GM18507 (cell line): Measurements from ENCODE around the gene CDC34.

Experiments
- DNase-seq: peaks from one replicate; pipeline ENCODE4 v3.0.0; 2011; ENCODE audit warnings: low read depth; ENCODE audit not compliant: insufficient read length; ENCODE audit errors: extremely low spot score
- FAIRE-seq: peaks from 2 replicates; lab custom pipeline; 2011; peaks lifted over from hg19 to GRCh38; lab: Jason Lieb, UNC

Gene CDC34

DNA sequence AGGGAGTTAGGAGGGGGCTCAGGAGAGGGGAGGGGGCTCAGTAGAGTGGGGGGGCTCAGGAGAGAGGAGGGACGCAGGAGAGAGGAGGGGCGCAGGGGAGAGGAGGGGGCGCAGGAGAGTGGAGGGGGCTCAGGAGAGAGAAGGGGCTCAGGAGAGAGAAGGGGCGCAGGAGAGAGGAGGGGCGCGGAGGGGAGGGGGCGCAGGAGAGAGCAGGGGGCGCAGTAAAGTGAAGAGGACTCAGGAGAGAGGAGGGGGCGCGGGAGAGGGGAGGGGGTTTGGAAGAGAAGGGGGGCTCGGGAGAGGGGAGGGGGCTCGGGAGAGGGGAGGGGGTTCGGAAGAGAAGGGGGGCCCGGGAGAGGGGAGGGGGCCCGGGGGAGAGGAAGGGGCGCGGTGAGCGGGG, 34.6 kb upstream of the CDC34 start:
- DNase-seq, result no peak
- no peak for FAIRE-seq

GRCh38 chr19:497491-497868, 34.1 kb upstream of the CDC34 start:
- no peak for DNase-seq
- no peak for FAIRE-seq

DNA sequence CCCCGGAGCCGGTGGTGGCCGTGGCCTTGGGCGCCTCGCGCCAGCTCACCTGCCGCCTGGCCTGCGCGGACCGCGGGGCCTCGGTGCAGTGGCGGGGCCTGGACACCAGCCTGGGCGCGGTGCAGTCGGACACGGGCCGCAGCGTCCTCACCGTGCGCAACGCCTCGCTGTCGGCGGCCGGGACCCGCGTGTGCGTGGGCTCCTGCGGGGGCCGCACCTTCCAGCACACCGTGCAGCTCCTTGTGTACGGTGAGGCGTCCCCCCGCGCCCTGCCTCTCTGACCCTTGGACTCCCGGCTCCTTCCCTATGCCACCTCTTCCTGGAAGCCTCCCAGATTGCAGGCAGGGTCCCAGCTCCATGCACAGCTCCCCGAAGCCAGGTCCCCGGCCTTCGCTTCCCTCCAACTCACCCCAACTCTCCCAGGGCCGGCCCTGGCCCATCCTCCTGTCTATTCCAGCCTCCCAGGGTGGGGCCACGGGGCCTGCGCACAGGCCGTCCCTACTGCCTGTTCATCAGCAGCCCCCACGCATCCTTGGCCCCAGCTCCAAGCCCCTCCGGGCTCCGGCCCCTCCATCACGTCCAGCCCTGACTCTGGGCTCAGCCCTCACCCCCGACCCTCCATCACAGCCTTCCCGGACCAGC, 33.6 kb upstream of the CDC34 start:
- DNase-seq (no peak), FAIRE-seq (no peak)

DNA sequence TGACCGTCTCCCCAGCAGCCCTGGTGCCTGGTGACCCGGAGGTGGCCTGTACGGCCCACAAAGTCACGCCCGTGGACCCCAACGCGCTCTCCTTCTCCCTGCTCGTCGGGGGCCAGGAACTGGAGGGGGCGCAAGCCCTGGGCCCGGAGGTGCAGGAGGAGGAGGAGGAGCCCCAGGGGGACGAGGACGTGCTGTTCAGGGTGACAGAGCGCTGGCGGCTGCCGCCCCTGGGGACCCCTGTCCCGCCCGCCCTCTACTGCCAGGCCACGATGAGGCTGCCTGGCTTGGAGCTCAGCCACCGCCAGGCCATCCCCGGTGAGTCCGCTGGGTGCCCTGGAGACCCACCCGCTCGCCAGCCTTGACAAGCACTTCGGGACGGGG, 33.1 kb upstream of the CDC34 start:
- FAIRE-seq, result no peak
- no peak for DNase-seq

GRCh38 chr19:498977-499623, 32.5 kb upstream of the CDC34 start:
- DNase-seq (no peak), FAIRE-seq (no peak)

- FAIRE-seq (no peak), DNase-seq (no peak)
These were observed 29.9 kb upstream of the CDC34 start for GRCh38 chr19:501646-502045.

DNA sequence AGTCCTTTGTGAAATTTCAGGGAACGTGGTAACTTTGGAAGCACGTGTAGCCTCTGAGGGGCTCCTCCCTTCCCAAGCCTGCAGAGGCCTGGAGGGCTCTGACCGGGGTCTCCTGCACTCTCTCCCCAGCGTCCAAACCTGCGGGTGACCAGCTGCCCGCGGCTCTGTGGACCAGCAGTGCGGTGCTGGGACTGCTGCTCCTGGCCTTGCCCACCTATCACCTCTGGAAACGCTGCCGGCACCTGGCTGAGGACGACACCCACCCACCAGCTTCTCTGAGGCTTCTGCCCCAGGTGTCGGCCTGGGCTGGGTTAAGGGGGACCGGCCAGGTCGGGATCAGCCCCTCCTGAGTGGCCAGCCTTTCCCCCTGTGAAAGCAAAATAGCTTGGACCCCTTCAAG, 26.9 kb upstream of the CDC34 start:
- FAIRE-seq (no peak), DNase-seq (no peak)

DNA sequence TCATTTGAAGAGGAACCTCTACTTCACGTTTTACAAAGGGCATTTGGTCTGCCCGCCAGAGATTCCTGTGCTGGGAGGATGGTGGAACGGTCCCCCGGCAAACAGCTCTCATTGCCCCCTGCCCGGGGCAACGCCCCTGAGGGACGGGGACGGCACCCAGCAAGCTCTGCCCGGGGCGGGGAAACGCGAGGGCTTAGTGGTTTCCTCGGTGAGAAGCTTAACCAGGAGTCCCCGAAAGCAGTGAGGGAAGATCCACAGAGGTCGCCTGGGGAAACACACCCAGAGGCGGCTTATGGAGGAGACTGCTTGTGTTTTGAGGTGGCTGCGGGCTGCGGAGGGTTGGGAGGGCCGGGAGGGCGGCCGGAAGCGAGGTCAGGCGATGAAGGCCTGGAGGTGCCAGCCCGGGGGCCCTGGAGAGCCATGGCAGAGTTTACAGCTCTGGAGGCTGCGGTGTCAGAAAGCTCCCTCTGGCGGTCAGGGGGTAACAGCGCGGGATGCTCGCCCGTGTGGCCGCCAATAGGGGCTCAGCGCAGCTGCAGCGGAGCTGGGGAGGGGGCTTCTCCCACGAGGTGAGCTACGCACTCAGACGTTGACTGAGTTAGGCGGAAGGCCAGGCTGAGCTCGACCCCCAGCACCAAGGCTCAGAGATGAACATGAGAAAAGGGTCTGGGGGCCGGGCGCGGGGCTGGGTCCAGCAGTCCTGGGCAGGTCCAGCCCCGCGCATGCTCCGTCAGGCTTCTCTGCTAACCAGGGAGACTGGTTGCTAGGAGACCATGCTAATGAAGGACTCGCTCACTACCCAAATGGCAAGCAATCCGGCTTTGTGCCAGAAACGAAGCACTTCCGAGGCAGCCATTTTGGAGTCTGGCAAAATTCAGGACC, 24.9 kb upstream of the CDC34 start:
- FAIRE-seq (peak; percentile 98), DNase-seq (peak; percentile 96)

DNA sequence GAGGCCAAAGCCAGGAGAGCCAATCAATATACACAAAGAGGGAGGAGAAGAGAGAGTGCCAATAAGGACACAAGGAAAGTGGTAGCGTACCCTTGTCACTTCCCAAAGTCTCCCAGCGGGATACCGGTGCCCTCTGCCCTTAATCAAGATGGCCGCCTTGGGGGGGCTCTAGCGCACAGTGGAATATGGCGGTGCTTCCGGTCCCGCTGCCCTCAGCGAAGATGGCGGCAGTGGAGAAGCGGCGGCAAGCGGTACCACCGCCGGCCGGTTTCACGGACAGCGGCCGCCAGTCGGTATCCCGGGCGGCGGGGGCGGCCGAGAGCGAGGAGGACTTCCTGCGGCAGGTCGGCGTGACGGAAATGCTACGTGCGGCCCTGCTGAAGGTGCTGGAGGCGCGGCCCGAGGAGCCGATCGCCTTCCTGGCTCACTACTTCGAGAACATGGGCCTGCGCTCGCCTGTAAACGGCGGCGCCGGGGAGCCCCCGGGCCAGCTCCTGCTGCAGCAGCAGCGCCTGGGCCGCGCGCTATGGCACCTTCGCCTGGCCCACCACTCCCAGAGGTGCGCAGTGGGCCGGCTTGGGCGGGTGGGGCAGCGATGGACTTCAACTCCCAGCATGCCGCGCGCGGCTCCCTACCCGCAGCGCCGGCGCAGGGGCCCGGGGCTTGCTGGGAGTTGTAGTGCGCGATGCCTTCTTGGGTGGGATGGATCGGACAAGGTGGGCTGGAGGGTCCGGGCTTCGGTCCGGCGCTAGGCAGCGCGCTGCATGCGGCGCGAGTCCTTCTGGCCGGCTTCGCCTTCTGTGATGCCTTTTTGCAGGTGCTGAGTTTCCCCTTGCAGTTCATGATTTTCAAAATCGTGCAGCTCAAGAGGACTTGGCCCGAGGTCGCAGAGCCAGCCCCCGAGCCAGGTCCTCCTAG, 24.0 kb upstream of the CDC34 start, which contains the start of gene TPGS1:
Gene TPGS1 (plus strand): TSS at position 212 of the 918 bp plus-strand sequence. CDS start 10 bp downstream, at position 222.
- FAIRE-seq (peak; percentile 82), DNase-seq (peak; percentile 60)

DNA sequence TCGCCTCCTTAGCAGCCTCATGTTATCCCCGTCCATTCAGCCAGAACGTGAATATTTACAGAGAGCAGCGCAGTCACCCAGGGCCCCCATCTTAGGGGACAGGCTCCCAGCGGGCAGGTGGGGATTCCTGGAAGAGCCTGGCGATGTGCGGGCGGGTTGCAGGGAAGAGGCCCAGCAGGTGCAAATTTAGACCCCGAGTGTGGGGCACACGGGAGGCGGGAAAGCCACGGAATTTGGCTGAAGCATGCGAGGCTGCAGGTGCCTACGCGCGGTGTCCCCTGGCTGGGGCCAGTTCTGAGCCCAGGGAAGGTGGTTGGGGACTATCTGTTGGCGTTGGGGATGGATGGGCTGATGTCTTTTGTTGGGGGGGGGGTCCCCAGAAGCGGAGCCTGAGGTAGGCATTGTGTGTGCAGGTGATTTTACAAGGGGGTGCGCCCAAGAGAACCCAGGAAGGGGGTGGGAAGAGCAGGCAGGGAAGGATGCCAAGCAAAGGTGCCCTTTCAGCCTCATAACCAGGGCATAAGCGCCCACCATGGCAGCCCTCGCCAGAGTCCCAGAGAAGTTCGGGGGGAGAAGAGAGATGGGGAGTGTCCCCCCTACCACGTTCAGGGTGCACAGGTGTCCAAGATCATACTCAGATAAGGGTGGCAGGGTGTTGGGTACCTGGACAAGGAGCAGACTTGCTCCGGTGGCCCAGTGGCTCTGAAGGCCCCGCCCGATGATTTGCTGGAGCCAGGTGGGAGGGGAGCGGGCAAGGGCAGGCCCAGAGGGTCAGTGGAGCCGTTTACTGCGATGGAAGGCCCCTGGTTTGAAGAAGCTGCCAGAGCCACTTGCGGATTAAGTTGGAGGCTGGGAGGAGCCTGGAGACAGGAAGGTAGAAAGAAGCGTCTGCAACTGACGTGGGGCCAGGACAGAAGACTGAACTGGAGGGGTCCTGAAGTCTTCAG, 23.1 kb upstream of the CDC34 start:
- FAIRE-seq (no peak), DNase-seq (no peak)

GRCh38 chr19:510606-511100, 20.9 kb upstream of the CDC34 start:
- peak; percentile 63 for DNase-seq
- FAIRE-seq, result peak; percentile 91

DNA sequence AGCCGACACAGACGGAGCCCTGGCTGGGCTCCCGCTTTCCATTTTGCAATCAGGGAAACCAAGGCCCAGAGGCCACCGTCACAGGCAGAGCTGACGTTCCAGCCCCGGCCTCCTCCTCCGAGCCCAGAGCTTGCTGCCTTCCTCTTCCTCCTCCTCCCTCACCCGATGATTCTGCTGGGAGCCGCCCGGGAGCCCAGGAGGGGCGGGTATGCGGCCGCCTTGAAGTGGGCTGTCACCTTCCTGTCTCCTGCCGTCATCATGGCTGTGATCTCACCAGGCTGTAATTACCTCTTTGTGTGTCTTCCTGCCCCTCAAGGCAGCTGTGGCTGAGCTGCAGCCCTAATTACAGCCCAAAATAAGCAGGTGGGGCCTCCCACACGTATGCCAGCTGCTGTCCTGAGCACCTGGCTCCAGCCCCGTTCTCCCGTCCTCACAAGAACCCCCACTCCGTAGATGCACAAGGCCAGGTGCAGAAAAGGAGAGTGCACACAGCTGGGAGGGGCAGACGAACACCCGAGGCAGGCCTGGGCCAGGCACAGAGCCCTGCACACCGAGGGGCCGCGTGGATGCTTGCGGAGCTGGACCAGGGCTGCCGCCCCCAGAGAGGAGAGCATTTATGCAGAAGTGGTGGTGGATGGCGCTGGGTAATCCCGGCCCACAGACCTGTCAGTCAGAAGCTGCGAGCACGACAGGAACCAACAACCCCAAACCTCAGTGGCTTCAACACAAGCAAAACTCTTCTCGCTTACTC, 20.3 kb upstream of the CDC34 start:
- DNase-seq (no peak), FAIRE-seq (peak; percentile 70)

GRCh38 chr19:512547-513365, 18.8 kb upstream of the CDC34 start:
- DNase-seq (no peak), FAIRE-seq (no peak)

GRCh38 chr19:513368-514165, 18.0 kb upstream of the CDC34 start:
- DNase-seq (no peak), FAIRE-seq (no peak)

DNA sequence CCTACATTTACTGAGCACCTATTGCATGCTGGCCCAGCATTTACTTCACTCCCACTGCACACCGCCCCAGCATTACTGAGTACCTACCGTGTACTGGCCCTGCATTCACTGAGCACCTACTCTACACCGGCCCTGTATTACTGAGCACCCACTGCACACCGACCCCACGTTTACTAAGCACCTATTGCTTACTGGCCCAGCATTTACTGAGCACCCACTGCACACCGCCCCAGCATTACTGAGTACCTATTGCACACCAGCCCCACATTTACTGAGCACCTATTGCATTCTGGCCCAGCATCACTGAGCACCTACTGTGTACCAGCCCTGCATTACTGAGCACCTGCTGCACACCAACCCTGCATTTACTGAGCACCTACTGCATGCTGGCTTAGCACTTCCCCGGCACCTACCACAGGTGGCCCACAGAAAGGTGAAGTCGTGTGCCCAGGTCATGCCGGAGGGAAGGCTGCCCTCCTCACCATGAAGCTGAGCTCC, 17.3 kb upstream of the CDC34 start:
- DNase-seq (no peak), FAIRE-seq (no peak)
